HG03039 (cell line): ENCODE data around the gene ABL2.
"Not testable (repeated sequence)": the region's sequence is repeated elsewhere in the genome, so short reads cannot be mapped to it uniquely, and the experiment has no call there.

Experiments used
- ATAC-seq: cut with Tn5 transposase; IDR thresholded peaks from one replicate; pipeline ENCODE4 v1.9.1; 2021; ENCODE audit warnings: mild to moderate bottlenecking, moderate library complexity; ENCODE audit not compliant: unreplicated experiment

The ABL2 gene

GRCh38 chr1:179170468-179170770, 59.1 kb downstream of the ABL2 start:
- ATAC-seq, result not testable (repeated sequence)

GRCh38 chr1:179169616-179170467, 59.6 kb downstream of the ABL2 start:
- ATAC-seq, result no peak

- ATAC-seq, result no peak
Measured at GRCh38 chr1:179168536-179168935, 60.9 kb downstream of the ABL2 start.

GRCh38 chr1:179167955-179168354, 61.5 kb downstream of the ABL2 start:
- no peak for ATAC-seq

- ATAC-seq, result no peak
Measured at GRCh38 chr1:179167418-179167777, 62.1 kb downstream of the ABL2 start.

GRCh38 chr1:179166663-179167417, 62.6 kb downstream of the ABL2 start:
- no peak for ATAC-seq

- no peak for ATAC-seq
Measured at GRCh38 chr1:179164494-179164893, 65.0 kb downstream of the ABL2 start.

- ATAC-seq, result no peak
Measured at GRCh38 chr1:179156708-179157107, 72.8 kb downstream of the ABL2 start.

GRCh38 chr1:179156026-179156425, 73.5 kb downstream of the ABL2 start:
- no peak for ATAC-seq

GRCh38 chr1:179155615-179156014, 73.9 kb downstream of the ABL2 start:
- ATAC-seq, result no peak

GRCh38 chr1:179154437-179154836, 75.0 kb downstream of the ABL2 start:
- ATAC-seq, result no peak

GRCh38 chr1:179153217-179153616, 76.3 kb downstream of the ABL2 start:
- no peak for ATAC-seq

- no peak for ATAC-seq
Measured at GRCh38 chr1:179151908-179152682, 77.4 kb downstream of the ABL2 start.

GRCh38 chr1:179146911-179147310, 82.6 kb downstream of the ABL2 start:
- no peak for ATAC-seq

GRCh38 chr1:179146476-179146875, 83.0 kb downstream of the ABL2 start:
- no peak for ATAC-seq

- no peak for ATAC-seq
Measured at GRCh38 chr1:179145521-179145920, 84.0 kb downstream of the ABL2 start.

- no peak for ATAC-seq
Measured at GRCh38 chr1:179144626-179145025, 84.9 kb downstream of the ABL2 start.

GRCh38 chr1:179143322-179143721, 86.2 kb downstream of the ABL2 start:
- ATAC-seq, result no peak

- no peak for ATAC-seq
Measured at GRCh38 chr1:179142889-179143299, 86.6 kb downstream of the ABL2 start.

- no peak for ATAC-seq
Measured at GRCh38 chr1:179141592-179142251, 87.8 kb downstream of the ABL2 start.

- not testable (repeated sequence) for ATAC-seq
Measured at GRCh38 chr1:179138755-179139154, 90.7 kb downstream of the ABL2 start.
